ENCODE measurements around the gene KANSL1. TPM values are rescaled to one million over a fixed set of nuclear protein-coding genes. Genes with fewer than 3 reads are reported as not detected.

The KANSL1 gene
- total RNA-seq, 1 donor, result 171 TPM

DNA sequence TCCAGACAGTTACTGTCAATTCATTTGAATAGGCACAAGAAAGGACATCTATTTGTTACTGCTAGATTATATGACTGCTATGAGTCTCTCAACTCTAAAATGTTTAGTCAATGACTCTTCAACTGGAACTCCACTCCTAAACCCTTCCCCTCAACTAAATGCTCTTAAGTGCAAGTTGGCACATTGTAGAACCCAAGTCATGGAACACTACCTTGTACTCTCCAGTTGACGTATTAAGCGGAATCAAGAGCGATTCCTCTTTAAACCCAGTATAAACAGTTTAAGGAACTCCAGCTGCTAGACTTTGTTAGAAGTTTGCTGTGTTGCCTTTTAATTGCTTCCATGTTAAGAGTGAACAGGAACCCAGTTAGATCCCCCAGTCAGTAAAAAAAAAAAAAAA is 149.6 kb downstream of the KANSL1 start:
- TF ChIP-seq, protein P1, sequence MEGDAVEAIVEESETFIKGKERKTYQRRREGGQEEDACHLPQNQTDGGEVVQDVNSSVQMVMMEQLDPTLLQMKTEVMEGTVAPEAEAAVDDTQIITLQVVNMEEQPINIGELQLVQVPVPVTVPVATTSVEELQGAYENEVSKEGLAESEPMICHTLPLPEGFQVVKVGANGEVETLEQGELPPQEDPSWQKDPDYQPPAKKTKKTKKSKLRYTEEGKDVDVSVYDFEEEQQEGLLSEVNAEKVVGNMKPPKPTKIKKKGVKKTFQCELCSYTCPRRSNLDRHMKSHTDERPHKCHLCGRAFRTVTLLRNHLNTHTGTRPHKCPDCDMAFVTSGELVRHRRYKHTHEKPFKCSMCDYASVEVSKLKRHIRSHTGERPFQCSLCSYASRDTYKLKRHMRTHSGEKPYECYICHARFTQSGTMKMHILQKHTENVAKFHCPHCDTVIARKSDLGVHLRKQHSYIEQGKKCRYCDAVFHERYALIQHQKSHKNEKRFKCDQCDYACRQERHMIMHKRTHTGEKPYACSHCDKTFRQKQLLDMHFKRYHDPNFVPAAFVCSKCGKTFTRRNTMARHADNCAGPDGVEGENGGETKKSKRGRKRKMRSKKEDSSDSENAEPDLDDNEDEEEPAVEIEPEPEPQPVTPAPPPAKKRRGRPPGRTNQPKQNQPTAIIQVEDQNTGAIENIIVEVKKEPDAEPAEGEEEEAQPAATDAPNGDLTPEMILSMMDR (IDR thresholded peaks at IDR 0.05; ENCODE audit: insufficient read depth, low read depth, low read length), result no peak
- no peak for DNase-seq (ENCODE audit: low read depth)
- no peak overlapping the region for H3K4me3 ChIP-seq (ENCODE audit: low read depth, low read length)

DNA sequence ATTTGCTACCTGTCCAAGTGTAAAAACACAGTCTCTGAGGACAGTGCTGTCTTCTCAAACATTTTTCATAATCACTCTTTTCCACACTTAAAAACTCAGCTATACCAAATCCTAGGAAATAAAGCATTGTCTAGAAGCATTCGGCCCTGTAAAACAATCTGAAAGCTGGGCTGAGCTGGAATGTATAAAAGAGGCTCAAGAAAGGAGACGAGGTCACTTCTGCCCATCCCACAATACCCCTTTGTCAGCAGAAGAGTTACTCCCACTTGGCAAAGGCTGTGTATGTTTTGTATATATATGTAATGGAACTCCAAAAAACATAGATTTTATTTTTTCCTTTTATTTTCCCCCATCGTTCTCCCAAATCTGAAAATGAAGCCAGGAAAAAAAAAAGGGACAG is 150.3 kb downstream of the KANSL1 start:
- no peak overlapping the region for H3K4me3 ChIP-seq (ENCODE audit: low read depth, low read length)
- DNase-seq (ENCODE audit: low read depth), result no peak
- TF ChIP-seq, protein P1 (IDR thresholded peaks at IDR 0.05; ENCODE audit: insufficient read depth, low read depth, low read length), result no peak

DNA sequence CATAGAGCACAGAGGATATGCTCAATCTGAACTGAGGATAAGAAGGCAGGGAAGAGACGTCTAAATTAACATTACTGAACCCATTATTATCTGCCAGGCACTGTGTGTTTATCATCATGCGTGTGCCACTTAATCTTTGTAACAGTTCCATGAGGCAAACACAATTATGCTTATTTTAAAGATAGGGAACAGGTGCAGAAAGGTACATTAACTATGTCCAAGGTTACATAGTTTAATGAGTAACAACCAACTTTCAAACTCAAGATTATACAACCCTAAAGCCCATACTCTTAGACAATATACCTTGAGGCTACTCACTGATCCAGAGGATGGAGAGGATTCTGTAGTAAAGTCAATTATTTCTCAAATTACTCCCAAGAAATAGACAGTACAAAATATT is 151.0 kb downstream of the KANSL1 start:
- H3K4me3 ChIP-seq (ENCODE audit: low read depth, low read length), result no peak overlapping the region
- TF ChIP-seq, protein P1 (IDR thresholded peaks at IDR 0.05; ENCODE audit: insufficient read depth, low read depth, low read length), result no peak
- DNase-seq (ENCODE audit: low read depth), result no peak

DNA sequence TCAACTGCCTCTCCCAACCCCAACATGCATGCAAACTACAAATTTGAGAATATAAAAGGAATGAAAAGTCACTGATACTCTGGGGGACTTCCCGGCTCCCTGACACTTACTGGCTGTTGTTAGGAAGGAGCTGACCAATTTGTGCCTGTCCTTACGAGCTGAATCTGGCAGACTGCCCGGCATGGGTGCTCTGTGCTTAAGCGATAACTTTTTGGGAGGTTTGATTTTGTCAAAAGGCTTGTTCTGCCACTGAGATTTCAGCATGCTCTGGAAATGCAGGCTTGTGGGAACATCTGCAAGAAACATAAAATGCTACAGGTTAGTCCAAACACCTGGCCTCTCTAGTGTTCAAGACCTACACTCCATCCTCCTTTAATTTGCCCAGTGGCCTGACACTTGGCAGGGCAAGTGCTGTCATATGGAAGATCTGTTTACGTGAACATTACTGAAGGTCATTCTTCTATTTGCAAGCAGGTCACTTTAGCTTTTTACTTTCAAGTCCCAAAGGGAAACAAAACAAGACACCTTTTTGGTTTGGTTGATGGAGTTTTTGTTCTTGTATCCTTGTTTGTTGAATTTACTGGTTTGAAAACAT is 153.5 kb downstream of the KANSL1 start:
- TF ChIP-seq, protein P1 (IDR thresholded peaks at IDR 0.05; ENCODE audit: insufficient read depth, low read depth, low read length), result no peak
- DNase-seq (ENCODE audit: low read depth), result no peak
- H3K4me3 ChIP-seq (ENCODE audit: low read depth, low read length), result no peak overlapping the region

DNA sequence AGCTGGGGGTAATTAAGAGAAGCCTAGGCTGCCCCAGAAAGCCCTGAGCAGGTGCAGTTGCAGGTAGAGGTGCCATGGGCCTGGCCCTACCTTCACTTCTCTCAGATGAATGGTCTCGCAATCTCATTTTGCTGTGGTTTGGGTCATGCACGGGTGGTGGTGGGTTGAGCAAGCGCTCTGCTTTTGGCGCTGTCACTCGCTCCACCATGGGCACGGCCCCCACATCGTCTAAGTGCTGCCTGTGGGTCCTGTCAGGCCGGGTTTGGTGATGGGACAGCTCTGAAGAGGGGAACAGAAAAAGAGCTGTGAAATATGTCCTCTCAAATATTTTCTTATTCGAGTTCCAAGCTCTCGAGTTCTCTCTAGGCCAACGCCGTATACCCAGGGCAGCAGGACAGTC is 154.3 kb downstream of the KANSL1 start:
- TF ChIP-seq, protein P1 (IDR thresholded peaks at IDR 0.05; ENCODE audit: insufficient read depth, low read depth, low read length), result no peak
- H3K4me3 ChIP-seq (ENCODE audit: low read depth, low read length), result no peak overlapping the region
- no peak for DNase-seq (ENCODE audit: low read depth)

DNA sequence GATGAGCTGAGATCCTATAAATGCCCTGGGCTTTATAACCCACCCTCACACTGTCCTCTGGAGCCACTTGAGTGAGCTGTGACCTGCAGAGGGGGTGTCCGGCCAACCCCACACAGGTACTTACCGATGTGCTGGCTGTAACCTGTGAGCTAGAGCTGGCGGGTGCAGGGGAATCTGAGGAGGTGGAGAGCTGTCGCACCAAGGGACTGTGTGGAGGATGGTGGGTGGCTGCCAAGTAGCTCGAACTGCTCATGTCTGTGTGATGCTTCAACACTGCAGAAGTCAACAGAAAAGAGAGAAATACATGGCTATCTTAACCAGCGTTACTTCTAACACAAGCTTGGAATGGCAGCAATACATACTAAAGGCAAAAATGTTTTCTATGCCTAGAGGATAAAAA is 154.8 kb downstream of the KANSL1 start:
- no peak overlapping the region for H3K4me3 ChIP-seq (ENCODE audit: low read depth, low read length)
- TF ChIP-seq, protein P1 (IDR thresholded peaks at IDR 0.05; ENCODE audit: insufficient read depth, low read depth, low read length), result no peak
- no peak for DNase-seq (ENCODE audit: low read depth)

DNA sequence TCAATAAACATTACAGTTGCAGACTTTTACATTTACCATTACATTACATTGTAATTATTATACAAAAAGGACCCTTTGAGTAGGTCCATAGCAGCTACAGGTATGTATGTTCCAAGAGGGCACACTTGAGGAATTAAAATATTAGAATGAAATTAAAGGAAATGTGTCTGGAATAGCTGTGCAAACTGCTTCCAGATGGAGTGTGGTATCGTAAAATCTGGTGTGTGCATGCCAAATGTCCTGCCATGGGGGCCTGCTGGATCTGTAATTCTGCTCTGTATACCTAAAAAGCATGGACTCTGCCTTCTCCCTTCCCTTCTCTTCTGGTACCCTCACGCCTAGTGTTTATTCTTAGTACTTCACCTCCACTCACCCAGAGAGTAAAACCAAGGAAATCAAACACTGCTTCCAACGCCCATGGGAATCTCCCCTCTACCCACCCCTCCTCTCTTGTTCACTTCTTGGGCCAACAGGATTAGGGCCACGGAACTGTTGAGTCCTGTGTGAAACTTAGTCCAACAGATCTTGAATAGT is 155.4 kb downstream of the KANSL1 start:
- TF ChIP-seq, protein P1 (IDR thresholded peaks at IDR 0.05; ENCODE audit: insufficient read depth, low read depth, low read length), result no peak
- no peak for DNase-seq (ENCODE audit: low read depth)
- H3K4me3 ChIP-seq (ENCODE audit: low read depth, low read length), result no peak overlapping the region
